Sciatic nerve (tissue), 2 donors: ENCODE measurements around the gene ECT2. TPM values are rescaled to one million over a fixed set of nuclear protein-coding genes. Genes with fewer than 3 reads are reported as not detected.
"Not testable (repeated sequence)": the region's sequence is repeated elsewhere in the genome, so short reads cannot be mapped to it uniquely, and the experiment has no call there.

Experiments used
- ATAC-seq: fragments of 200-7000 bp; cut with Tn5 transposase; one replicate; pipeline ENCODE4 v1.9.1; 2020; ENCODE audit warnings: mild to moderate bottlenecking, moderate library complexity
- DNase-seq: peaks from one replicate; pipeline ENCODE4 v3.0.0-alpha.2; 2020; ENCODE audit warnings: low spot score
- intact Hi-C: fragments of 100-400 bp; cut with DNase I; formaldehyde crosslinking; loops from one replicate; pipeline ENCODE4 v1.14.2; 2022
- total RNA-seq: library from RNA; stranded (reverse); fragmentation: NEBNext Ultra II Directional; extraction: Animal tissue kit (Norgen Biotek cat#: 25700); gene quantifications from one replicate; pipeline ENCODE4 v1.2.1, GENCODE V29; 2021
- donor health status: DM: no; HTN: no; CAD: no.
- donor health status: DM: no; HTN: no; CAD: no.

ECT2 gene
- total RNA-seq, 1 donor from 2014 or later, result 11.9 TPM

- DNase-seq, ATAC-seq, intact Hi-C loops: not testable (repeated sequence)
These were observed 27.9 kb upstream of the ECT2 start for GRCh38 chr3:172722536-172723040.

GRCh38 chr3:172726380-172726779 is 24.1 kb upstream of the ECT2 start:
- DNase-seq, result no peak
- intact Hi-C loops, result no loop called here
- ATAC-seq, result no peak

GRCh38 chr3:172735014-172735413 is 15.5 kb upstream of the ECT2 start:
- ATAC-seq, result no peak
- no peak for DNase-seq
- intact Hi-C loops, result no loop called here

- ATAC-seq (no peak), DNase-seq (no peak)
- intact Hi-C loops, result no loop called here
These were observed 11.1 kb upstream of the ECT2 start for GRCh38 chr3:172739462-172739861.

GRCh38 chr3:172746475-172746874 is 4.1 kb upstream of the ECT2 start:
- intact Hi-C loops, result no loop called here
- ATAC-seq (no peak), DNase-seq (no peak)

GRCh38 chr3:172749230-172749965 is 1.1 kb upstream of the ECT2 start:
- DNase-seq (no peak), ATAC-seq (peak; percentile 47)
- intact Hi-C loops, result no loop called here

- DNase-seq, result no peak
- ATAC-seq, result peak; percentile 8
- intact Hi-C loops, result no loop called here
These were observed 508 bp upstream of the ECT2 start for GRCh38 chr3:172750069-172750367.

GRCh38 chr3:172751175-172751704 is 714 bp downstream of the ECT2 start:
- intact Hi-C loops, result no loop called here
- ATAC-seq, result peak; percentile 11

GRCh38 chr3:172752651-172753050 is 2.1 kb downstream of the ECT2 start:
- no peak for DNase-seq
- ATAC-seq, result no peak
- intact Hi-C loops, result no loop called here

More at GRCh38 chr3:172751175-172751704, 714 bp downstream of the ECT2 start:
- DNase-seq, result no peak

GRCh38 chr3:172753125-172753524 is 2.6 kb downstream of the ECT2 start:
- intact Hi-C loops, result no loop called here
- ATAC-seq, result no peak
- DNase-seq, result no peak

GRCh38 chr3:172760416-172760815 is 9.9 kb downstream of the ECT2 start:
- DNase-seq, ATAC-seq, intact Hi-C loops: not testable (repeated sequence)

- no peak for ATAC-seq
- DNase-seq, result no peak
- intact Hi-C loops, result no loop called here
These were observed 15.7 kb downstream of the ECT2 start for GRCh38 chr3:172766241-172766640.

GRCh38 chr3:172766718-172767405 is 16.3 kb downstream of the ECT2 start:
- intact Hi-C loops, result no loop called here
- ATAC-seq (no peak), DNase-seq (no peak)

GRCh38 chr3:172770382-172770781 is 19.9 kb downstream of the ECT2 start:
- intact Hi-C loops, result no loop called here
- ATAC-seq, result no peak
- no peak for DNase-seq

GRCh38 chr3:172771672-172772071 is 21.1 kb downstream of the ECT2 start:
- intact Hi-C loops, result no loop called here
- no peak for ATAC-seq
- DNase-seq, result no peak

- DNase-seq (no peak), ATAC-seq (no peak)
- intact Hi-C loops, result no loop called here
These were observed 25.7 kb downstream of the ECT2 start for GRCh38 chr3:172776049-172776717.

- intact Hi-C loops, result no loop called here
- no peak for ATAC-seq
- DNase-seq, result no peak
These were observed 27.4 kb downstream of the ECT2 start for GRCh38 chr3:172777901-172778300.

GRCh38 chr3:172782235-172782634 is 31.7 kb downstream of the ECT2 start:
- no peak for ATAC-seq
- no peak for DNase-seq
- intact Hi-C loops, result no loop called here

GRCh38 chr3:172786036-172786435 is 35.5 kb downstream of the ECT2 start:
- no peak for ATAC-seq
- no peak for DNase-seq
- intact Hi-C loops, result no loop called here

- intact Hi-C loops, result no loop called here
- DNase-seq, result no peak
- ATAC-seq, result no peak
These were observed 36.5 kb downstream of the ECT2 start for GRCh38 chr3:172787019-172787418.
